ENCODE data around the gene LMAN1.

- TF ChIP-seq NR2C2 (CRISPR knock-in tag; IDR thresholded peaks at IDR 0.05) = no peak
- no peak for TF ChIP-seq CTCF (IDR thresholded peaks at IDR 0.05)
- no peak for TF ChIP-seq E2F1 (CRISPR knock-in tag; IDR thresholded peaks at IDR 0.05)
Measured at GRCh38 chr18:59286341-59286740, 72.7 kb downstream of the LMAN1 start.

Data from WTC11 (cell line).